ENCODE data around the gene SPAG9. TPM values are rescaled to one million over a fixed set of nuclear protein-coding genes. Genes with fewer than 3 reads are reported as not detected.

The SPAG9 gene
- total RNA-seq, 6 donors from 2014 or later: 87.5 to 233 (median 152) TPM

DNA sequence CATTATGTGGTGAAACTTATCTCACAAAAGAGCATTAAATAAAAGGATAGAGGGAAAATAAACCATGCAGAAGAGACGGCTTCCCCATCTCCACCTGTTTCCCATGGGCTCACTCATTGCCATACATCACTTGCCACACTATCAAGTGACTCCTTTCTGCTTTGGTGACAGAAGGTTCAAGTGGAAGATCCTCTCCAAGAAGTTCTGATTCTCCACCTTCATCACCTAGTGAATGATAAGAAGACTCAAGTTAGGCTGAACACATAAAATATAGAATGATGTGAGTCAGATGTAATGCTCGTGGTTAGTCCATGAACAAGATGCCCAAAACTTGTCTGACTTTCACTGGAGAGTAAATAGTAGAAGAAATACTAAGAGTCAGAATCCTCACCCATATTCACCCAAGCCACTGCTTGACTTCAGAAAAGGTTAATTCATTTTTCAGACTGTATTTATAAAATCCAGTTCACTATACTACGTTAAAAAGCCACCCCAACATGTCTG, 154.5 kb downstream of the SPAG9 start:
- peaks cover 0 to 6% (median 0%) of the 10 kb centered on the region in 4 donors for H3K4me1 ChIP-seq
- no peak overlapping the region for H3K27ac ChIP-seq
- no peak overlapping the region for H3K4me3 ChIP-seq
- peaks cover 11 to 74% (median 23%) of the 10 kb centered on the region in 4 donors for H3K36me3 ChIP-seq
- no peaks in the 10 kb centered on the region for H3K27me3 ChIP-seq
- DNase-seq: no peak
- no peak for TF ChIP-seq POLR2A (IDR thresholded peaks at IDR 0.05)
- TF ChIP-seq POLR2AphosphoS5 (IDR thresholded peaks at IDR 0.05): no peak
- TF ChIP-seq EP300 (IDR thresholded peaks at IDR 0.05): no peak
- TF ChIP-seq, protein P1, sequence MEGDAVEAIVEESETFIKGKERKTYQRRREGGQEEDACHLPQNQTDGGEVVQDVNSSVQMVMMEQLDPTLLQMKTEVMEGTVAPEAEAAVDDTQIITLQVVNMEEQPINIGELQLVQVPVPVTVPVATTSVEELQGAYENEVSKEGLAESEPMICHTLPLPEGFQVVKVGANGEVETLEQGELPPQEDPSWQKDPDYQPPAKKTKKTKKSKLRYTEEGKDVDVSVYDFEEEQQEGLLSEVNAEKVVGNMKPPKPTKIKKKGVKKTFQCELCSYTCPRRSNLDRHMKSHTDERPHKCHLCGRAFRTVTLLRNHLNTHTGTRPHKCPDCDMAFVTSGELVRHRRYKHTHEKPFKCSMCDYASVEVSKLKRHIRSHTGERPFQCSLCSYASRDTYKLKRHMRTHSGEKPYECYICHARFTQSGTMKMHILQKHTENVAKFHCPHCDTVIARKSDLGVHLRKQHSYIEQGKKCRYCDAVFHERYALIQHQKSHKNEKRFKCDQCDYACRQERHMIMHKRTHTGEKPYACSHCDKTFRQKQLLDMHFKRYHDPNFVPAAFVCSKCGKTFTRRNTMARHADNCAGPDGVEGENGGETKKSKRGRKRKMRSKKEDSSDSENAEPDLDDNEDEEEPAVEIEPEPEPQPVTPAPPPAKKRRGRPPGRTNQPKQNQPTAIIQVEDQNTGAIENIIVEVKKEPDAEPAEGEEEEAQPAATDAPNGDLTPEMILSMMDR (IDR thresholded peaks at IDR 0.05): no peak
- ATAC-seq (ENCODE audit: low FRiP score in 2 of 2): no peak
- H3K9me3 ChIP-seq: no peaks in the 10 kb centered on the region
- WGBS, 2 donors: 84 to 92% methylated on average over 3 of the region's 3 CpGs

DNA sequence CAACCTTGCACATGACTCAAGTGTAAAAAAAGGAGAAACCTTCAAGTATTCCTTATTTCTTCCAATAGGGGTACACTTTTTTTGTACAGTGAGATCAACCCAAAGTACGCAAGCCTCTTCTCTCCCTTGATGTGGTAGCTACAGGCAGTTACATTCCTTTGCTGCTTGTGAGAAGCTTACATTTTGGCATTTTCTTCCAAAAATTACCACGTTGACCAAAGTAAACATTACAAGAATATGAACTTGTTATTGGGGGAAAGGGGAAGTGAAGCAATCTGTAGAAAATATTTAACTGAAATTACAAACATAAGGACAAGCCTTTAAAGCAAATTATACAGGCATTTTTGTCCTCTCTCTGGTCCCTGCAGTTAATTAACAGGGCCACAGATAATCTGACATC, 157.5 kb downstream of the SPAG9 start:
- Histone ChIP-seq H3K27ac (no peak overlapping the region), H3K36me3 (peaks cover 4 to 62% (median 21%) of the 10 kb centered on the region in 4 donors), H3K4me3 (no peak overlapping the region), H3K27me3 (no peaks in the 10 kb centered on the region), H3K9me3 (no peaks in the 10 kb centered on the region), H3K4me1 (peaks cover 0 to 6% (median 0%) of the 10 kb centered on the region in 4 donors)
- WGBS, 2 donors: 55% methylated on average over 2 of the region's 2 CpGs
- DNase-seq: no peak
- ATAC-seq (ENCODE audit: low FRiP score in 2 of 2): no peak
- no peak for TF ChIP-seq EP300 (IDR thresholded peaks at IDR 0.05)
- no peak for TF ChIP-seq POLR2AphosphoS5 (IDR thresholded peaks at IDR 0.05)
- TF ChIP-seq POLR2A (IDR thresholded peaks at IDR 0.05): no peak
- TF ChIP-seq, protein P1 (IDR thresholded peaks at IDR 0.05): no peak

DNA sequence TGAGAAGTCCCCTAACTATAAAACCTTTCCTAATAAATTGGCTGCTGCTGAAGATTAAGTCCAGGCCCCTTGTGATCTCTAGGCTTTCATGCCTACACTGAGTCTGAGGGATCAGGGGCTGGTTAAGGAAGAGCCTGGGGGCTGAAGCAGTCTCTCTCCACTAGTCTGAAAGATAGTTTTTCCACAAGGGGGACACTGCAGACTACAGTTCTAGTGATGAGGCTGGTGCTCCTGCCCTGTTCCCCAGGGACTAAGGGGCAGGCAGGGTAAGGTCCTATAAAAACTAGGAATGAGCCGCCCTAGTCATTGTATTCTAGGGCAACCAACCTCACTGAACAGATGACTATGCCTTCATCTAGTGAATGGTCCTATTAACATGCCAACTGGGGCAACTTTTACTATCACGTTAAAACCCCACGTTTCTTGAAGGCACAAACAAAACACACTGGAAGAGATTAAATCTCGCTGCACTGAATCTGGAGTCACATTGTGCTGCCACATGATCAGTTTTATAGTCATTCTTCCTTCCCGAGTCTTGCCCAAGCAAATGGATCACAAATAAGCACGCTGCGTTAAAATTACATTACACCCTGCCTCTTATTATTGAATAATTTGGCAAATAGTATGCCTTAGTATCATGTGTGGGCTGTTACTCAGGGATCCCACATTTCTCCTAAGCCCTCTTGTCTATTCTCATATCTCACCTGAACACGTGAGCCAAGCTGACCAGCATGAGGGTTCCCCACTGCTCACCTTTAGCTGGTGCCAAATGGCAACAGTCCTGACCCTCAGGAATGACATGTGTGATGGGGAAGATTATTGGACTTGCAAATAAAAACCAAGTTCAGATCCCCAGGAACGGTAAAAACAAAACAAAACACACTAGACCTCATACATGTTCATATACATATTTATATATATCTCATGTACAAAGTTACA, 159.1 kb downstream of the SPAG9 start:
- H3K27me3 ChIP-seq: no peaks in the 10 kb centered on the region
- H3K36me3 ChIP-seq: peaks cover 4 to 52% (median 19%) of the 10 kb centered on the region in 4 donors
- TF ChIP-seq EP300 (IDR thresholded peaks at IDR 0.05) (no peak), POLR2A (IDR thresholded peaks at IDR 0.05) (no peak), POLR2AphosphoS5 (IDR thresholded peaks at IDR 0.05) (no peak)
- TF ChIP-seq, protein P1 (IDR thresholded peaks at IDR 0.05): no peak
- no peak overlapping the region for H3K27ac ChIP-seq
- DNase-seq (no peak), ATAC-seq (ENCODE audit: low FRiP score in 2 of 2) (no peak)
- WGBS, 2 donors: 89 to 92% methylated on average over 9 of the region's 9 CpGs
- peaks cover 0 to 9% (median 2%) of the 10 kb centered on the region in 4 donors for H3K4me1 ChIP-seq
- H3K9me3 ChIP-seq: no peaks in the 10 kb centered on the region
- H3K4me3 ChIP-seq: no peak overlapping the region

DNA sequence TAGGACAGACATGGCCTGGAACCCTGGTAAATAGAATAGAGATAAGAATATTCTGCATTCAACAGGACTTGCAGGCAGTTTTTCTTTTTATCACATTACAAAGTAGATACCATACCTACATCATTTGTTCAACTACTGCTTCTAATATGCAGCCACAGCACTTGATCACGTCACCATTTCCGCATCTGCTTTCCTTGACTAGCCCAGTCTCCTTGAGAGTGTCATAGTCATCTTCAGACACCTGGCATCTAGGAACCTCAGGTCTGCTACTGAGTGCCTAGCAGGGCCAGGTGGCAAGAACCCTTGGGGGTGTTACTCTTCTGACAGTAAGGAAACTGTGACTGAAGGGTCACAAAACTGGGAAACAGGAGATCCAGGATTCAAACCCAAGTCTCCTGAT, 161.3 kb downstream of the SPAG9 start:
- H3K4me3 ChIP-seq: no peak overlapping the region
- H3K9me3 ChIP-seq: no peaks in the 10 kb centered on the region
- DNase-seq: no peak
- ATAC-seq (ENCODE audit: low FRiP score in 2 of 2): no peak
- peaks cover 0 to 15% (median 4%) of the 10 kb centered on the region in 4 donors for H3K4me1 ChIP-seq
- H3K36me3 ChIP-seq: peaks cover 0 to 32% (median 10%) of the 10 kb centered on the region in 4 donors
- WGBS, 2 donors: 86 to 98% methylated on average over 2 of the region's 2 CpGs
- H3K27ac ChIP-seq: no peak overlapping the region
- TF ChIP-seq EP300 (IDR thresholded peaks at IDR 0.05) (no peak), POLR2A (IDR thresholded peaks at IDR 0.05) (no peak)
- TF ChIP-seq, protein P1 (IDR thresholded peaks at IDR 0.05): no peak
- no peaks in the 10 kb centered on the region for H3K27me3 ChIP-seq

Data from upper lobe of left lung (tissue), 6 donors.